GM18520 (cell line): ENCODE results near the gene TBX18.

ENCODE experiments used
- ATAC-seq: cut with Tn5 transposase; IDR thresholded peaks from one replicate; pipeline ENCODE4 v1.9.1; 2021; ENCODE audit not compliant: unreplicated experiment

Gene TBX18

GRCh38 chr6:84675651-84676050 is 88.7 kb downstream of the TBX18 start:
- ATAC-seq, result no peak

GRCh38 chr6:84674395-84674794 is 90.0 kb downstream of the TBX18 start:
- ATAC-seq, result no peak

GRCh38 chr6:84671183-84671582 is 93.2 kb downstream of the TBX18 start:
- no peak for ATAC-seq

- ATAC-seq, result no peak
These were observed 94.5 kb downstream of the TBX18 start for GRCh38 chr6:84669945-84670344.

- no peak for ATAC-seq
These were observed 96.9 kb downstream of the TBX18 start for GRCh38 chr6:84667252-84668213.

GRCh38 chr6:84665401-84665800 is 99.0 kb downstream of the TBX18 start:
- ATAC-seq, result no peak

GRCh38 chr6:84663866-84664265 is 100.5 kb downstream of the TBX18 start:
- no peak for ATAC-seq

GRCh38 chr6:84657486-84657885 is 106.9 kb downstream of the TBX18 start:
- ATAC-seq, result no peak

GRCh38 chr6:84657025-84657424 is 107.4 kb downstream of the TBX18 start:
- no peak for ATAC-seq

- ATAC-seq, result no peak
These were observed 111.3 kb downstream of the TBX18 start for GRCh38 chr6:84653027-84653551.

GRCh38 chr6:84652356-84653026 is 111.9 kb downstream of the TBX18 start:
- ATAC-seq, result no peak

GRCh38 chr6:84651583-84651982 is 112.8 kb downstream of the TBX18 start:
- no peak for ATAC-seq

- ATAC-seq, result no peak
These were observed 116.0 kb downstream of the TBX18 start for GRCh38 chr6:84648444-84648843.

- ATAC-seq, result no peak
These were observed 118.7 kb downstream of the TBX18 start for GRCh38 chr6:84645563-84646266.

- no peak for ATAC-seq
These were observed 119.4 kb downstream of the TBX18 start for GRCh38 chr6:84645000-84645399.

- ATAC-seq, result no peak
These were observed 120.6 kb downstream of the TBX18 start for GRCh38 chr6:84643778-84644177.

GRCh38 chr6:84641076-84641475 is 123.3 kb downstream of the TBX18 start:
- ATAC-seq, result no peak

- ATAC-seq, result no peak
These were observed 125.0 kb downstream of the TBX18 start for GRCh38 chr6:84639396-84639795.

- no peak for ATAC-seq
These were observed 126.1 kb downstream of the TBX18 start for GRCh38 chr6:84638286-84638685.
